COR-L47 (cell line): ENCODE data around the gene SPOCK3.
"Not testable (repeated sequence)": the region's sequence is repeated elsewhere in the genome, so short reads cannot be mapped to it uniquely, and the experiment has no call there.

Experiments
- DNase-seq: peaks from one replicate; lab custom pipeline; 2025; lab: John Stamatoyannopoulos, UW

The SPOCK3 gene

GRCh38 chr4:166823126-166823525, 411.2 kb downstream of the SPOCK3 start:
- DNase-seq = no peak

DNA sequence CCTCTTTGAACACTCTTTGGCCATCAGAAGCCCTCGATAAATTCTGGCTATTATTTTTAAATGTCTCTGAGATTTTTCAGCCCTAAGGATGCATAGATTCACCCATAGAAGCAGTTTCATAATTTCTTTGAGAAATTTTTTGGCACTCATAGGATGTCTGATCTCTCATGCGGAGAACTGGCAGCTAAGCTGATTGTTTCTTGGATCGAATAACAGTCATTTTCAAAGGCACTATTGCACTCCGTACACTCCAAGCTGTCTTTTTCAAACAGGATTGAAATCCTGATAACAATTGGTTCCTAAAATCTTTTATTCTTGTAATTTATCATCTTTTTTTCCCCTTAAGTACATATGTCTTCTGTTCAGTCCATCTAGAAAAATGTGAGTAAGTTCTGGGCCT, 411.9 kb downstream of the SPOCK3 start:
- no peak for DNase-seq

- peak; percentile 53 for DNase-seq
These were observed 417.4 kb downstream of the SPOCK3 start for GRCh38 chr4:166816890-166817289.

- DNase-seq = no peak
These were observed 425.9 kb downstream of the SPOCK3 start for GRCh38 chr4:166808380-166808779.

GRCh38 chr4:166802346-166802745, 431.9 kb downstream of the SPOCK3 start:
- DNase-seq = no peak

- DNase-seq = no peak
These were observed 436.2 kb downstream of the SPOCK3 start for GRCh38 chr4:166798126-166798525.

DNA sequence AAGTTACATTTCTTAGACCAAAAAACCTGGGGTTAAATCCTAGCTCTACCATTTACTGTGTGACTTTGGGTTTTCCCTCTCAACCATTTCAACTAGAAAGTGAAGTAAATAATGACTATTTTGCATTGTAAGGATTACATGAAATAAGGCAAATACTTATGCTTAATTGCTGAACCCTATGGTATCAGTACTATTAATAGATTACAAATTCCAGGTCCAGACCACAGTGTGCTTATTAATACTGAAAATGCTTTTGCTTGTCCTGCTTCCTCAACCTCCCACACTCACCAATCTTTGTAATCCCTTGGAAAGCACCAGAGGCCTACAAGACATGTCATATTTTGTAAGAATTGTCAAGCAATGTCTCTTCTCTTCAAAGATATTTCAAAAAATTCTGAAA, 456.5 kb downstream of the SPOCK3 start:
- no peak for DNase-seq

DNA sequence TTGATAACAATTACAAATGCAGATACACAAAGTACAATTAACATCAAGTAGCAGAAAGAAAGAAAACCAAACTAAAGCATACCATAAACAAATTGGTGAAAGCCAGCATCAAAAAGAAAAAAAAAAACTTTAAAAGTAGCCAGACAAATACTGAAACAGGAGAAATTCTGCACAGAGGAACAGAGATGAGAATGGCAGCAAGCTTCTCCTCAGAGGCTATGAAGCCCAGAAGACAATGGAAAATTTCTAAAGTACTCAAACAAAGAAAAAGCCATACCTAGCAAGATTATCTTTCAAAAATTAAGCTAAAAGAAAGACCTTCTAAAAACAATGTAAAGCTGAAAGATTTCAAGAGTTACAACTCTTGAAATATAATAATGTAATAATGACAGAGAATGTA, 471.3 kb downstream of the SPOCK3 start:
- DNase-seq = no peak

- DNase-seq = no peak
These were observed 492.6 kb downstream of the SPOCK3 start for GRCh38 chr4:166741742-166742141.

DNA sequence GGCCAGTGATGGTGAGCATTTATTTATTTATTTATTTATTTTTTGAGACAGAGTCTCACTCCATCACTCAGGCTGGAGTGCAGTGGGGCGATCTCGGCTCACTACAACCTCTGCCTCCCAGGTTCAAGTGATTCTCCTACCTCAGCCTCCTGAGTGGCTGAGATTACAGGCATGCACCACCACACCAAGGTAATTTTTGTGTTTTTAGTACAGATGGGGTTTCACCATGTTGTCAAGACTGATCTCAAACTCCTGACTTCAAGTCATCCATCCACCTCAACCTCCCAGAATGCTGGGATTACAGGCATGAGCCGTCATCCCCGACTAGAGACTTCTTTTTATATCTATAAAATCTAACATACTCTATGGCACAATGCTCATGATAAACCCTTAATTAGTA, 495.1 kb downstream of the SPOCK3 start:
- DNase-seq = not testable (repeated sequence)

GRCh38 chr4:166737430-166737829, 496.9 kb downstream of the SPOCK3 start:
- no peak for DNase-seq

- DNase-seq = no peak
These were observed 498.7 kb downstream of the SPOCK3 start for GRCh38 chr4:166735553-166735952.

- no peak for DNase-seq
These were observed 499.5 kb downstream of the SPOCK3 start for GRCh38 chr4:166734797-166735196.

GRCh38 chr4:166733686-166734085, 500.6 kb downstream of the SPOCK3 start:
- DNase-seq = no peak

- DNase-seq = no peak
These were observed 507.5 kb downstream of the SPOCK3 start for GRCh38 chr4:166726832-166727231.

GRCh38 chr4:166724369-166724768, 509.9 kb downstream of the SPOCK3 start:
- no peak for DNase-seq

GRCh38 chr4:166723532-166724140, 510.7 kb downstream of the SPOCK3 start:
- no peak for DNase-seq

DNA sequence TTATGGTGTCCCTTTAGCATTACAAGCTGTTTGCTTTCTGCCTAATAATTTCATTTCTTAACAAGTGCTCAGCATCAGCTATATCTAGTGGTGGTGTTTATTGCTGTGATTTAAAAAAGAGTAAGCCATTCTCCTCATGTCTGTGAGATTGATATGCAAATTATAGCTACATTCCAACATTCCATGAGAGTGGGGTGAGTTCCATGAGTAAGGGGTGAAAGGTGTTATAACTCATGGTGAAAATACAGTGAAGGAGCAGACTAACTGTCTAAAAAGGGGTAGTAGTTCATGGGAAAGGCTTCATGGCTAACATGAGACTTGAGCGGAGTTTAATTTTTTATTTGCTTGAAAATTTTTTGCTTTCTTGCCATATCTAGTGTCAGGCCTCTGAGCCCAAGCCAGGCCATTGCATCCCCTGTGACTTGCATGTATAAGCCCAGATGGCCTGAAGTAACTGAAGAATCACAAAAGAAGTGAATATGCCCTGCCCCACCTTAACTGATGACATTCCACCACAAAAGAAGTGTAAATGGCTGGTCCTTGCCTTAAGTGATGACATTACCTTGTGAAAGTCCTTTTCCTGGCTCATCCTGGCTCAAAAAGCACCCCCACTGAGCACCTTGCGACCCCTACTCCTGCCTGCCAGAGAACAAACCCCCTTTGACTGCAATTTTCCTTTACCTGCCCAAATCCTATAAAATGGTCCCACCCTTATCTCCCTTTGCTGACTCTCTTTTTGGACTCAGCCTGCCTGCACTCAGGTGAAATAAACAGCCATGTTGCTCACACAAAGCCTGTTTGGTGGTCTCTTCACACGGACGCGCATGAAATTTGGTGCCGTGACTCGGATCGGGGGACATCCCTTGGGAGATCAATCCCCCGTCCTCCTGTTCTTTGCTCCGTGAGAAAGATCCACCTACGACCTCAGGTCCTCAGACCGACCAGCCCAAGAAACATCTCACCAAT, 518.3 kb downstream of the SPOCK3 start:
- DNase-seq = not testable (repeated sequence)

GRCh38 chr4:166700592-166700991, 533.7 kb downstream of the SPOCK3 start:
- DNase-seq = no peak

DNA sequence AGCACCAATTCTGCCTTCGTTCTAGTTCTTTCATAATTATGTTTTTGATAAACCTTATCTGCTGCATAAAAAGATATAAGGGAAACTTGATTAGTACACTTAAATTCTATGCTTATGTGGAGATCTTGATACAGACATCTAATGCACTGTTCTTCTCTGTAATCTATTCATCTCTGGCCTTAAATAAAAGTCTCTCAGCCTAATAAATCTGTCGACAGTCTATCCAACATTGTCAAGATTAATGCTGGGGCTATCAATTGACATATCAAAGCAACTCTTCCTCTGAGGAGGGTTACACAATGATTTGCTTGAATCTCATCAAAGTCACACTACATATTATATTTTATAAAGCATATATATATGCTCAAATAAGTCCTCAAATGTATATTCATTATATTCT, 545.5 kb downstream of the SPOCK3 start:
- DNase-seq = no peak

- DNase-seq = no peak
These were observed 546.5 kb downstream of the SPOCK3 start for GRCh38 chr4:166687828-166688227.
